ENCODE data around the gene ANKDD1A. TPM values are rescaled to one million over a fixed set of nuclear protein-coding genes. Genes with fewer than 3 reads are reported as not detected.

The ANKDD1A gene
- polyA plus RNA-seq, 10 donors = 3.1 to 9.9 (median 5.2) TPM

Other genes with a start within 250 kb of the ANKDD1A start
- 1 to 10 TPM; 3.2 to 6.4 (median 5.0) TPM for gene RBPMS2, start 136.3 kb upstream of the ANKDD1A start, polyA plus RNA-seq (ENCODE audit: insufficient read length in 10 of 10)
- 10 to 100 TPM in 1 of 10 donors, 1 to 10 TPM in 9; 3.6 to 11.0 (median 6.1) TPM for gene PIF1, start 86.3 kb upstream of the ANKDD1A start, polyA plus RNA-seq (ENCODE audit: insufficient read length in 10 of 10)
- gene PLEKHO2, start 70.0 kb upstream of the ANKDD1A start, polyA plus RNA-seq (ENCODE audit: insufficient read length in 10 of 10) = 10 to 100 TPM; 12.7 to 17.2 (median 13.4) TPM
- gene SPG21, start 78.0 kb downstream of the ANKDD1A start, polyA plus RNA-seq (ENCODE audit: insufficient read length in 10 of 10) = 10 to 100 TPM; 65.6 to 89.1 (median 80.8) TPM
- 10 to 100 TPM in 3 of 10 donors, 1 to 10 TPM in 7; 6.2 to 11.6 (median 9.2) TPM for gene MTFMT, start 117.7 kb downstream of the ANKDD1A start, polyA plus RNA-seq (ENCODE audit: insufficient read length in 10 of 10)
- 1 to 10 TPM; 1.2 to 2.3 (median 1.6) TPM for gene SLC51B, start 133.5 kb downstream of the ANKDD1A start, polyA plus RNA-seq (ENCODE audit: insufficient read length in 10 of 10)
- gene RASL12, start 156.1 kb downstream of the ANKDD1A start, polyA plus RNA-seq (ENCODE audit: insufficient read length in 10 of 10) = 10 to 100 TPM; 10.9 to 16.4 (median 12.7) TPM
- gene KBTBD13, start 164.8 kb downstream of the ANKDD1A start, polyA plus RNA-seq (ENCODE audit: insufficient read length in 10 of 10) = 1 to 10 TPM in 8 of 10 donors, under 1 TPM in 2; 0.62 to 2.6 (median 1.5) TPM
- 1 to 10 TPM; 2.4 to 6.6 (median 4.1) TPM for gene UBAP1L, start 203.3 kb downstream of the ANKDD1A start, polyA plus RNA-seq (ENCODE audit: insufficient read length in 10 of 10)
- 10 to 100 TPM; 15.7 to 26.6 (median 20.3) TPM for gene PDCD7, start 221.9 kb downstream of the ANKDD1A start, polyA plus RNA-seq (ENCODE audit: insufficient read length in 10 of 10)